GM18867 (cell line): ENCODE results near the gene MUC5B.

Experiments
- ATAC-seq: cut with Tn5 transposase; IDR thresholded peaks from one replicate; pipeline ENCODE4 v1.9.1; 2021; ENCODE audit warnings: mild to moderate bottlenecking, moderate library complexity; ENCODE audit not compliant: unreplicated experiment

MUC5B gene

GRCh38 chr11:1230456-1231395, 7.9 kb downstream of the MUC5B start:
- ATAC-seq: no peak

- no peak for ATAC-seq
Measured at GRCh38 chr11:1231396-1232020, 8.6 kb downstream of the MUC5B start.

GRCh38 chr11:1232021-1232882, 9.4 kb downstream of the MUC5B start:
- ATAC-seq: no peak

GRCh38 chr11:1232883-1233321, 10.0 kb downstream of the MUC5B start:
- ATAC-seq: no peak

- no peak for ATAC-seq
Measured at GRCh38 chr11:1233351-1234053, 10.6 kb downstream of the MUC5B start.

- no peak for ATAC-seq
Measured at GRCh38 chr11:1234054-1234720, 11.3 kb downstream of the MUC5B start.

GRCh38 chr11:1234771-1235305, 12.0 kb downstream of the MUC5B start:
- no peak for ATAC-seq

GRCh38 chr11:1235306-1235900, 12.5 kb downstream of the MUC5B start:
- no peak for ATAC-seq

GRCh38 chr11:1235901-1236315, 13.0 kb downstream of the MUC5B start:
- no peak for ATAC-seq

GRCh38 chr11:1236316-1237127, 13.7 kb downstream of the MUC5B start:
- ATAC-seq: no peak

- no peak for ATAC-seq
Measured at GRCh38 chr11:1237128-1237580, 14.3 kb downstream of the MUC5B start.

GRCh38 chr11:1237851-1238250, 15.0 kb downstream of the MUC5B start:
- ATAC-seq: no peak

GRCh38 chr11:1238767-1239595, 16.1 kb downstream of the MUC5B start:
- no peak for ATAC-seq

GRCh38 chr11:1239596-1240205, 16.8 kb downstream of the MUC5B start:
- no peak for ATAC-seq

GRCh38 chr11:1240771-1241170, 17.9 kb downstream of the MUC5B start:
- no peak for ATAC-seq

- no peak for ATAC-seq
Measured at GRCh38 chr11:1241706-1242105, 18.8 kb downstream of the MUC5B start.

GRCh38 chr11:1242289-1242688, 19.4 kb downstream of the MUC5B start:
- ATAC-seq: no peak
